Ishikawa (cell line): ENCODE results near the gene SEMA5A.

Experiments
- CEBPB ChIP-seq: IDR thresholded peaks from 2 replicates; pipeline ENCODE4 v1.6.1; 2012
- CREB1 ChIP-seq: IDR thresholded peaks from 2 replicates; pipeline ENCODE4 v1.6.1; 2012; ENCODE audit warnings: low read depth
- EGR1 ChIP-seq: IDR thresholded peaks from 2 replicates; pipeline ENCODE4 v1.6.1; 2012
- EP300 ChIP-seq: IDR thresholded peaks from 2 replicates; pipeline ENCODE4 v1.6.1; 2012; ENCODE audit warnings: borderline replicate concordance
- FOXM1 ChIP-seq: IDR thresholded peaks from 2 replicates; pipeline ENCODE4 v1.6.1; 2012; ENCODE audit warnings: low read depth, borderline replicate concordance
- MAX ChIP-seq: IDR thresholded peaks from 2 replicates; pipeline ENCODE4 v1.6.1; 2012
- NFIC ChIP-seq: IDR thresholded peaks from 2 replicates; pipeline ENCODE4 v1.6.1; 2012
- RAD21 ChIP-seq: IDR thresholded peaks from 2 replicates; pipeline ENCODE4 v1.6.1; 2012; ENCODE audit warnings: low read depth
- REST ChIP-seq: IDR thresholded peaks from 2 replicates; pipeline ENCODE4 v1.6.1; 2012; ENCODE audit warnings: low read depth, mild to moderate bottlenecking
- TAF1 ChIP-seq: IDR thresholded peaks from 2 replicates; pipeline ENCODE4 v1.6.1; 2012; ENCODE audit warnings: low read depth, mild to moderate bottlenecking
- TCF12 ChIP-seq: IDR thresholded peaks from 2 replicates; pipeline ENCODE4 v1.6.1; 2012; ENCODE audit warnings: low read depth
- TEAD4 ChIP-seq: IDR thresholded peaks from 2 replicates; pipeline ENCODE4 v1.6.1; 2012
- USF1 ChIP-seq: IDR thresholded peaks from 2 replicates; pipeline ENCODE4 v1.6.1; 2012
- YY1 ChIP-seq: IDR thresholded peaks from 2 replicates; pipeline ENCODE4 v1.6.1; 2012; ENCODE audit warnings: low read depth
- ZBTB7A ChIP-seq: IDR thresholded peaks from 2 replicates; pipeline ENCODE4 v1.6.1; 2012; ENCODE audit warnings: low read depth

The SEMA5A gene

GRCh38 chr5:9263656-9264055, 282.2 kb downstream of the SEMA5A start:
- TF ChIP-seq YY1, result no peak
- TF ChIP-seq NFIC, result no peak
- TF ChIP-seq CREB1, result no peak
- no peak for TF ChIP-seq REST
- no peak for TF ChIP-seq EP300
- TF ChIP-seq USF1, result no peak
- TF ChIP-seq TEAD4, result no peak
- TF ChIP-seq MAX, result no peak
- no peak for TF ChIP-seq FOXM1
- no peak for TF ChIP-seq TCF12
- no peak for TF ChIP-seq ZBTB7A
- no peak for TF ChIP-seq CEBPB
- TF ChIP-seq EGR1, result no peak
- TF ChIP-seq TAF1, result no peak
- TF ChIP-seq RAD21, result no peak

- no peak for TF ChIP-seq TEAD4
- no peak for TF ChIP-seq FOXM1
- no peak for TF ChIP-seq CREB1
- no peak for TF ChIP-seq REST
- TF ChIP-seq CEBPB, result no peak
- no peak for TF ChIP-seq YY1
- TF ChIP-seq RAD21, result no peak
Observed at GRCh38 chr5:9251379-9251980, 294.4 kb downstream of the SEMA5A start.

GRCh38 chr5:9249231-9249630, 296.6 kb downstream of the SEMA5A start:
- TF ChIP-seq MAX, result no peak
- TF ChIP-seq EGR1, result no peak
- TF ChIP-seq FOXM1, result no peak
- no peak for TF ChIP-seq YY1
- TF ChIP-seq EP300, result no peak
- no peak for TF ChIP-seq NFIC
- TF ChIP-seq REST, result no peak
- no peak for TF ChIP-seq RAD21
- TF ChIP-seq TEAD4, result no peak
- TF ChIP-seq ZBTB7A, result no peak
- no peak for TF ChIP-seq USF1
- no peak for TF ChIP-seq CREB1
- no peak for TF ChIP-seq TCF12
- TF ChIP-seq TAF1, result no peak
- no peak for TF ChIP-seq CEBPB

GRCh38 chr5:9245071-9245470, 300.8 kb downstream of the SEMA5A start:
- no peak for TF ChIP-seq YY1
- no peak for TF ChIP-seq CEBPB
- TF ChIP-seq CREB1, result no peak
- TF ChIP-seq ZBTB7A, result no peak
- TF ChIP-seq TAF1, result no peak
- no peak for TF ChIP-seq RAD21
- TF ChIP-seq TEAD4, result no peak
- TF ChIP-seq MAX, result no peak
- TF ChIP-seq NFIC, result no peak
- no peak for TF ChIP-seq FOXM1
- no peak for TF ChIP-seq EP300
- no peak for TF ChIP-seq USF1
- no peak for TF ChIP-seq REST
- no peak for TF ChIP-seq EGR1
- TF ChIP-seq TCF12, result no peak
